ENCODE measurements around the gene DEPDC1B.
"Not testable (repeated sequence)": the region's sequence is repeated elsewhere in the genome, so short reads cannot be mapped to it uniquely, and the experiment has no call there.

Gene DEPDC1B

DNA sequence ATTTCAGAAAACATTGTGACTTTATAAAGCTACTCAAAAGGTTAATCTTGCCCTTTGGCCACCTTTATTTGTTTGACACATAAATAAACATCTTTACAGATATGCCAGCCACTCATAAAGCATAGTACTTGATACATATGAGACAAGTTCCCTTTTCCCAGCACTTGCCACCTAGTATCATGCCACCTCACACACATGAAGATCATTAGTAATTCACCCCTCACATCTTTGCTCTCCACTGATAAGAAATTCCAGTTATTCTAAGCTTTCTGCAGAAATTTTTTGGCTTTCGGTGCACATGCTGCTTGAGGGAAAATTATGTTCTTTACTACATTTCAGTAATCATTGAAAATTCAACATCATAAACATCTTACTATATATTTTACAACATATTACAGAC, 59.1 kb downstream of the DEPDC1B start:
- DNase-seq: no peak

DNA sequence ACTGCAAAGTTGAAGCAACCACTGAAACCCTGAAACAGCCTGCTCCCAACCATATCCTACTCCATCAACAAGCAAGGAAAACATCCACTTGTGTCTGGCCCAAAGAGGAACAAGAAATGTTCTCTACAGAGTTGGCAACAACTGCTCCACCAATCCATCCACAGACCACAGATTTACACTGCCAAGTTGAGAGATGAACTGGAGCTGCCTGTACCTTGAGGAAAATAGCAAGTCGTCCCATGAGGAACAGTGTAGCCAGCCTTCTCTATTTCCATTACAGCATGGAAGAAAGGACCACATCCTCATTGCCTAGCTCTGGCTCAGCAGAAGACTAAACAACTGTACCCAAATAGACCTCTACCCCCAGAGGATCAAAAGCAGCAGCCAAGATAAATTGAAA, 60.4 kb downstream of the DEPDC1B start:
- DNase-seq: no peak

DNA sequence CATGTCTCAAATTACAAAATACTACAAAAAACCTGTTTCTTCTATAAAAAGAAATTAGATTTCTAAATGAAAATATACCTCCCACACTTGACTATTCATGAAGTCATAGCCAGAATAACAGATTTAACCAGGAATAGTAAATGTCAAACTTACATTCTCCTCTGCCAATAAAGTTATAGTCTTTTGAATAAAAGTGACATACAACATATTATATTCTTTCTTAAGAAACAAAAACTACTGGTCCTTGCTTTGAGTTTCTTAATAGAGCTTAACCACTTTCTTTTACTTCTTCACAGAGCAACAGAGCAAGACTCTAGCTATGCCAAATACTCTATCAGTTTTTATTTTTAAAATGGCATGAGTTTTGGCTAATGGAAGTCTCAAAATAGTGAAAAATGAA, 61.7 kb downstream of the DEPDC1B start:
- no peak for DNase-seq

DNA sequence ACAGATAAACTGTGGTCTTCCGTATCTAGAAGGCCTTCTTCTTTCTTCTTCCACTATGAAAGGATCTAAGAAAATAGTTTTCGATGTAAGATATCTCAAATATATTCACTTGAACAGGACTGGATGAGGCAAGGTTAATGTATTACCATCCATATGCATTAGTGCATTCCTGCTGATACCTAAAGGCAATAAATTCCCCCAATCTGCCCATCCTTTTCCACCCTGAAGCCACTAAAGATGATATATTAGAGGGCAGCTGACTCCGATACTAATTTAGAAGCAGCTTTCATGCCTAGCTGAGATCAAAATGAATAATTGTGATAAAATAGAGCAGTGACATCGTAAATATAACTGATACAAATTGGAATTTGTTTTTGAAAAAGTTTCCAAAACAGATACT, 63.3 kb downstream of the DEPDC1B start:
- DNase-seq: no peak

DNA sequence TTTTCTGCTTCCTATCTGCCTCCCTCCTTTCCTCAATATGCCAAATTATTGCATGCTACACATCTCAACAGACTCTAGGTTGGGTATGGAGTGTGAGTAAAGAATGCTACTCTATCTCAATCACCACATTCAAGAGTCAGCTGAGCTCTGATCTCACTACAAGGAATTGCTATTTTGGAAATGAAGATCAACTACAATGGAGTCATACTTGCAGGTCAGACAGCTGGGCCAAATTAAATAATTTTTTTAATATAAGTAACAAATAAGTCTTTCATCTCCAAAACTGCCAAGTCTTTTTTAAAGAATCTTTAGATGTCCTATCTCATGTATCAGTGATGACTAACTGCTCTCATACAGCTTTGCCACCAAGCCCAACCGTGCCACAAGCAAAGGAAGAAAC, 64.0 kb downstream of the DEPDC1B start:
- DNase-seq: no peak

DNA sequence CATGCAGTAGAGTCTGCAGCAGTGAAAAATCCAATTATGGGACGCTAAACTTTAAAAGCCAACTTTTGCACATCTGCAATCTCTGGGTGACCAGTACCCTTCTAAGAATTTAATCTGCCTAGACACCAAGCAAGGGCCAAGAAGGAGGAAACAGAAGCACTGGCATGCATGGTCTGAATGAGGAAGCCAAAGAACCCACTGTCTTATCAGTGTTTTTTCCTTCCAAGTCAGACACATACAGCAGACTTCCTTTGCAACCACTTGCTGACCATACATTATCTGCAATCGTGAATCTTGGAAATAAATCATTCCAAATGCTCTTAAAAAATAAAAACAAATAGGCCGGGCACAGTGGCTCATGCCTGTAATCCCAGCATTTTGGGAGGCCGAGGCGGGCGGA, 65.9 kb downstream of the DEPDC1B start:
- DNase-seq: no peak

DNA sequence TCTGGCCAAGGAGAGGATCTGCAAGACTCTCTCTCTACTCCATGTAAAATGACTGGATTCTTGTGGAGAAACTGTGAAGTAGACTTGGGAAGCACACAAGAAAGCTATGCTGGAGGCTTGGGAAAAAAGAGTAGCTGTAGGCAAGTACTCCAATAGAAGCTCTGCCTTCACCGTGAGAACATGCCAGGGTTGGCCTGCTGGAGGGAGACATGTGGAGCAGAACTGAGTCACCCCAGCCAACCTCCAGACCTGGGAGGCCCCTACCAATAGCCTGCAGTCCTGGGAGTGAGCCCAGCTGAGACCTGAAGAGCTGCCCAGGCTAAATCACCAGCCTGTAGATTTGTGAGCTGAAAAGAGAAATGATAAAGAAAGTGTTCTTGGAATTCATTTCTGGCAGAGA, 66.6 kb downstream of the DEPDC1B start:
- no peak for DNase-seq

DNA sequence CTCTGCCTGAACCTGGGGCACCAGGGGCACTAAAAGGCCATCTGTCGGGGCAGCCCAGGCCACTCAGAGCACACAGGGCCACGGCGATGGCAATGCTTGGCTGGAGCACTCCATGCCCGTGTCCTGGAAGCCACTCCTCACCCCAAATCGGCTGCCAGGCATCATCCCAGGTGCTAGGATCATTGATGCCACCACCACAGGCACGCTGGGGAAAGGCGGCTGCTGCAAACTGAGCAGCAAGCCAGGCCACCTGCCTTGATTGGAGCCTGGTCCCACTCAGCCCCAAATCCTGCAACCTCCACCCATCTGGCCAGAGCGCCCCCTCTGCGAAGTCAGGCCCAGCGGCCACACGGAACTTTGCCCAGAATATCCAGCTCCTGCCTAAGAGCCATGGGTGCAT, 67.8 kb downstream of the DEPDC1B start:
- no peak for DNase-seq

DNA sequence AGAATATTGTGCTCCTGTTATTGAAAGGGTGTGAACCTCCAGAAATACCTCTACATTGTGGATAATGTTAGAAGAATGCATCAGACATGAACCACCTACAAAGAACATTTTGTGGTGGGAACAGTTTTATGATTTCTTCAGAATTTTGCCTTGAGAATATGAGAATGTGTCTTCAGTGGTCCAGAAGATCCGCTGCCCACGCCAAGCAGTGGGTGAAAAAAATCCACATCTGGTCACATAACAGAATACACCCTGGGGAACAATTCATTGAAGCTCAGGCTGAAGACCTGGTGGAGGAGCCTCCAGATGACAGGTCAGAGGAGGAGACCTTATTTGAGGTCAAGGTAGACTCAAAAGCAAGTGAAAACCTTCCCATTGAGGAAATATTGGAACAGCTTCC, 69.1 kb downstream of the DEPDC1B start:
- DNase-seq: no peak

DNA sequence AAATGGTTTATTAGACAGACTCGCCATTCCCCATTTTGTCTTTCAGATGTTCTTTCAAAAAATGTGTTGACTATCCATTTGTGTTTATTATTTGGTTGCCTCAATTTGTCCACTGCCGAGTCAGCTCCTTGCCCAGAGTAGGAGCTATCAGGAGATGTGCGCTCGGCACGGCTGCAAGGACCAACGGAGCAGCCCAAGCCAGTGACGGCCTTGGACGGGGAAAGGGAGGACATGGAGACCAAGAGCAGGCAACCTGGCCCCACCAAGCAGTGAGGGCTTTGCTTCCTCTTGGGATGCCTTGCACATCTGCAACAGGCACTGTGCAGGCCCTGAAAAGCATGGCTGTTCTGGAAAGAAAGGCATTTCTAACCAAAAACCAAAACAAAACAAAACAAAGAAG, 69.8 kb downstream of the DEPDC1B start:
- DNase-seq: no peak

DNA sequence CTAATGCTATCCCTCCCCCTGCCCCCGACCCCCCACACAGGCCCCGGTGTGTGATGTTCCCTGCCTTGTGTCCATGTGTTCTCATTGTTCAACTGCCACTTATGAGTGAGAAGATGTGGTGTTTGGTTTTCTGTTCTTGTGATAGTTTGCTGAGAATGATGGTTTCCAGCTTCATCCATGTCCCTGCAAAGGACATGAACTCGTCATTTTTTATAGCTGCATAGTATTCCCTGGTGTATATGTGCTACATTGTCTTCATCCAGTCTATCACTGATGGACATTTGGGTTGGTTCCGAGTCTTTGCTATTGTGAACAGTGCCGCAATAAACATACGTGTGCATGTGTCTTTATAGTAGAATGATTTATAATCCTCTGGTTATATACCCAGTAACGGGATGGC, 75.1 kb downstream of the DEPDC1B start:
- not testable (repeated sequence) for DNase-seq

DNA sequence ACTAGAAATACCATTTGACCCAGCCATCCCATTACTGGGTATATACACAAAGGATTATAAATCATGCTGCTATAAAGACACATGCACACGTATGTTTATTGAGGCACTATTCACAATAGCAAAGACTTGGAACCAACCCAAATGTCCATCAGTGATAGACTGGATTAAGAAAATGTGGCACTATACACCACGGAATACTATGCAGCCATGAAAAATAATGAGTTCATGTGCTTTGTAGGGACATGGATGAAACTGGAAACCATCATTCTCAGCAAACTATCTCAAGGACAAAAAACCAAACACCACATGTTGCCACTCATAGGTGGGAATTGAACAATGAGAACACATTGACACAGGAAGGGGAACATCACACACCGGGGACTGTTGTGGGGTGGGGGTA, 79.2 kb downstream of the DEPDC1B start:
- not testable (repeated sequence) for DNase-seq

DNA sequence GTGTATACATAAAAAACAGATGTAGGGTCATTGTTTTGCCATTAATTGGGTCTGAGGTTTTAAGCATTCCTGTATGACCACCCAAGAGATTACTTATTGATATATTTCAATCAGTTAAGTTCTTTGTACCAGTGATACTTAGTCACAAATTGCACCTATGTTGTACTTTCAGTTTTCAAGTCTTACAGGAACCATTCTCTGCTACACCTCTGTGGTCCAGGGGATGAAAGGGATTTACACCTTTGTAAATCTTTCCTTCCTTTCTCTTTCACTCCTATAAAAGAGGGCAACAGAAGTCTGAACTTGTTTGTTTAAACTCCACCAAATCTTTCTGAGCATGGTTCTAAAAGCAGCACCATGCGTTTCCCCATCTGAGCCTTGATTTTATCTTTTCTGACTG, 86.1 kb downstream of the DEPDC1B start:
- DNase-seq: no peak

DNA sequence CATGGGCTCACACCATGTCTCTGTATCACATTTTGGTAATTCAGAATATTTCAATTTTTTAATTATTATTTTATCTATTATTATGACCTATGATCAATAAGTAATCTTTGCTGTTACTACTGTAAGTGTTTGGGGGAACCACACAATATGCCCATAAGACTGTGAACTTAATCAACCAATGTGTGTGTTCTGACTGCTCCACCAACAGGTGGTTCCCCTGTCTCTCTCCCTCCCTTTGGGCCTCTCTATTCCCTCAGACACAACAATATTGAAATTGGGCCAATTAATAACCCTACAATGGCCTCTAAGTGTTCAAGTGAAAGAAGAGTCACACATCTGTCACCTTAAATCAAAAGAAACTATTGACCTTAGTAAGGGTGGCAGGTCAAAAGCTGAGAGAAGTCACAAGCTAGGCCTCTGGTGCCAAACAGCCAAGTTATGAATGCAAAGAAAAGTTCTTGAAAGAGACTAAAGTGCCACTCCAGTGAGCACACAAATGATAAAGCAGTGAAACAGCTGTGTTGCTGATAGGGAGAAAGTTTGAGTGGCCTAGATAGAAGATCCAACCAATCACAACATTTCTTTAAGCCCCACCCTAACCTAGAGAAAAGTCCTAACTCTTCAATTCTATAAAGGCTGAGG, 88.7 kb downstream of the DEPDC1B start:
- DNase-seq: no peak

DNA sequence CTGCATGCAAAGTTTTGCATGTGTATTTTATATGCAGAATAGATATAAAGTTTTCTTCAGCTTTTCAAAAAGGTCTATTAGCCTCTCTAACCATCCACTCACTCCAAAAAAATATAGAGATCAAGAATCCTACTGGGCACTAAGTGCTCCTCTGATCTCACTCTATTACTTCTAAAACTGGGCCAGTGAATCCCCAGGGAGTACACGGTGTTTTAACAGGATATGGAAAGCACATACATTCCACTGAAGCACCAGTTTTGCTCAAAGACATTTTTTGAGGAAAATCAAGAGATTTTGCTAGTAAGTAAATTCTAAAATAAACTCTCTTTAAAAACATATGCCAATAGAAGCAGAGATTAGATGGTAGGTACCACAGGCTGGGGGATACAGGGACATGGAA, 95.2 kb downstream of the DEPDC1B start:
- no peak for DNase-seq

DNA sequence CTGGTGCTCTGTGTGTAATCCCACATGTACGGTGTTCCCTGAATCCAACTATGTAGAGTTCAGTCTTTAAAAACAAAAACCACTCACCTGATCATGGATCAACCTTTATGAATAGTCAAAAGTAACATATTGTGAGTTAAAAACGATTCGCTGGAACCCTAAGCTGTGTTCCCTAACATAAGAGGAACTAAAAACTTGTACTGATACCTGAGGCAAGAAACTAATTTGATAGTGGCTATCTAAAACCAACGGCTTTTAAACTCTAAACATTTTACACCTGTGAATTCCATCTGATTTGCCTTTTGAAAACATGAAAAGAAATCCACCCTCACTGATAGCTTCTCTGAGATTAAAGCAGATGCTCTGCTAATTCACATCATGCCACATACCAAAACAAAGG, 101.5 kb downstream of the DEPDC1B start:
- no peak for DNase-seq

DNA sequence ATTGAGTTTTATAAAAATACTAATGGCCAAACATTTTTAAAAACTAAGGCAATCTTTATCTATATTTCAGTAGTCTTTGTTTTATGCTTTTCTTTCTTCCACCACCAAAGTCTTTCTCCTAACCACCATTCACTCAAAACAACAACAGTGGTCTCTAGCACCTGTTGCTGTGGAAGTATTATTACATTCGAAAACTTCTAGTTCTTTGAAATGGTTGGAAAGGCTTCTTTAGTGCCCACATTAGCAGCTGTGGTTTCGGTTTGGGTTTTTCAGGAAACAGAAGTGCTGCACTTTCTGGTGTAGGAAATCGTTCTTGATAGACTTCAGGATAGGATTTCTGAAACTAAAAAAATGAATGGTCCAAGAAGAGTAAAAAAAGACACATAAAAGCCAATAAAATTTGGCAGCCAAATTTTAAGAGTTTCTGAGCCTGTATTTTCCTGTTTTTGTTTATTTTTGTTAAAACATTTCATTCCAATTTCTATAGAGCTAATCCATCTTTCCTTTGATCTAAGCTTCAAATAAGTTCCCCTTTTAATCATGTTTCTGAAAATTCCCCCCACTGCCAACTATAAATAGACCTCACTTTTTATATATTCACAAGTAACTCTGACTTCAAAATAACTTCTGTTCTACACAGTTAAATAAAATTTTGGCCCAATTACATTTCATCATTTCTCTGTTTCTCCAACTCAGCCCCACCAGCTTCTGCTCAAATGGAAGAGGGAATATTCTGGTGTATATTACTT, 102.2 kb downstream of the DEPDC1B start:
- DNase-seq: no peak

DNA sequence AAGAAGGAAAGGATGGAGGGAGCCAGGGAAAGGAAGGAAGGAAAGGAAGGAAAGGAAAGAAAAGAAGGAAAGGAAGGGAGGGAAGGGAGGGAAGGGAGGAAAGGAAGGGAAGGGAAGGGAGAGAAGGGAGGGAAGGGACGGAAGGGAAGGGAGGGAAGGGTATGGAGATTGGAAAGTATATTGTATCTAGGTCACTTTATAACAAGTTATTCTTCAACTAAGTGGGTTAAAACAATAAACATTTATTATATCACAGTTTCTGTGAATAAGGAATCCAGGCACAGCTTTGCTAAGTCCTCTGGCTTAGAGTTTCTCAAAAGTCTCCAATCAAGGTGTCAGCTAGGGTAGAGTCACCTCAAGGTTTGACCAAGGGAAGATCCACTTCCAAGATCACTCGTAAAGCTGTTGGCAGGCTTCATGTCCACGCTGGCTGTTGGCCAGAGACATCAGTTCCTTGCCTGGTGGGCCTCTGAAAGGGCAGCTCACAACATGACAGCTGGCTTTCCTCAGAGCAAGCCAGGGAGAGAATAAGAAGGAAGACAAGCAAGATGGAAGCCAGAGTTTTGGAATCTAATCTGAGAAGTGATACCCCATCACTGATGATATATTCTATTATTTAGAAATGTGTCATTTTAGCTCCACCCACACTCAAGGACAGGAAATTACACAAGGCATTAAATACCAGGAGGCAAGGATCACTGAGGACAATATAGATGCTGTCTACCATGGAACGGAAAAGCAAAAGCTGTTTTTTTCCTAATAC, 105.1 kb downstream of the DEPDC1B start:
- DNase-seq: no peak

DNA sequence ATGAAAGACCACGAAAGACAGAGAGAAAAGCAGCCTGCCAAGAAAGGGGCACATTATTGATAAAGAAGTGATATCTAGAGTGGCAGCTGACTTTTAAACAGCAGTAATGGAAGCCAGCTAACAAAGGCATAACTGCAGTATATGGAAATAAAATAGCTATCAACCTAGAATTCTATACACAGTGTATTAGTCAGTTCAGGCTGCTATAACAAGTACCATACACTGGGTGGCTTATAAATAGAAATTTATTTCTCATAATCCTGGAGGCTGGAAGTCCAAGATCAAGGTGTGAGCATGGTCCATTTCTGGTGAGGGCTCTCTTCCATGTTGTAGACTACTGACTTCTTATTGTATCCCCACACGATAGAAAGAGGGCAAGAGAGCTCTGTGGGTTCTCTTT, 109.8 kb downstream of the DEPDC1B start:
- no peak for DNase-seq

DNA sequence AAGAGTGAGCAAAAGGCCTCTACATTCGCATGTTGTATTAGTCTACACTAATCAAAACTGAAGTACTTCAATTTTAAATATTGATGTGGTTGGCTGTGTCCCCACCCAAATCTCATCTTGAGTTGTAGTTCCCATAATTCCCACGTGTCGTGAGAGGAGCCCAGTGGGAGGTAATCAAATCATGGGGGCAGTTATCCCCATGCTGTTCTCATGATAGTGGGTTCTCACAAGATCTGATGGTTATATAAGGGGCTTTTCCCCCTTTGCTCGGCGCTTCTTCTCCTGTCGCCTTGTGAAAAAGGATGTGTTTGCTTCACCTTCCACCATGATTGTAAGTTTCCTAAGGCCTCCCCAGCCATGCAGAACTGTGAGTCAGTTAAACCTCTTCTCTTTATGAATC, 112.7 kb downstream of the DEPDC1B start:
- DNase-seq: not testable (repeated sequence)

DNA sequence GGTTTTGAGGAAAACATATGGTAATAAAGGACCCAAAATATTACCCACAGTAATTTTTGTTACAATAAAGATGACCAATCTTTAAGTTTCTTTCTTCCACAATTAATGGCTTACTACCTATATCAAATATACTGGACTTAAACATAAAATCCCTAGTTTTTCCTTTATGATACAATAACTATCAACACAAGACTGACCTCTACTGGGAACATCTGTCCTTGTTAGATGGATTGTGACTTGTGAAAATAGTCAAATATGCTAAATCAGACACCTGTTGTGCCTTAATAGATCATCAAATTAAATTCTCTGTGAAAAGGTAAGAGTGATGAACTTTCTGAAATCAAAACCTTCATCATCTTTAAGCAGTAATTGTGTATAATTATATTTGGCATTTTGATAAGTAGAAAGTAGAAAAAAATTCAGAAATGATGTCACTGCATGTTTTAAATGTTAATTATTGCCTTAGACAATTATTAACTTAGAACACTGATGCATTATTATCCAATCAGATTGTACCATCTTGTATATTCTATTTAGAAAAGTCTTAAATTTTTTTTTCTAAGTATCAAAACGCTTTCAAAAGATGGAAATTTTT, 113.6 kb downstream of the DEPDC1B start:
- no peak for DNase-seq

DNA sequence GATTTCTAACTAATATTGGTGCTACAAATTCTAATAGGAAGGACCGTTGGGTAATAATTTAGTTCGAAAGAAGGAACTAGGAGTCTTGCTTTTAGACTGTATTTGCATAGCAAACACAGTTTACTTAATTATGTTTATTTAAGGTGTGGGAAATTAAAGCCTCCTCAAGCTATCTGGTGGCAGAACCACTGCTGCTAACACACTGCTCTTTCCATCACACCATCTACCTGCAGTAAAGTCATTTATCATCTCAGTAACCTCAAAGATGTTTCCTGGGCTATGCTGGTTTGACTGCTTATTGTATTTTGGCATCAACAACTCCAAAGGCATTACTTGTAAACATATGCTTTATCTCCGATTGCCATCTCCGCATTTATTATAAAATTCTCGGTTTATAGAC, 114.3 kb downstream of the DEPDC1B start:
- DNase-seq: no peak

DNA sequence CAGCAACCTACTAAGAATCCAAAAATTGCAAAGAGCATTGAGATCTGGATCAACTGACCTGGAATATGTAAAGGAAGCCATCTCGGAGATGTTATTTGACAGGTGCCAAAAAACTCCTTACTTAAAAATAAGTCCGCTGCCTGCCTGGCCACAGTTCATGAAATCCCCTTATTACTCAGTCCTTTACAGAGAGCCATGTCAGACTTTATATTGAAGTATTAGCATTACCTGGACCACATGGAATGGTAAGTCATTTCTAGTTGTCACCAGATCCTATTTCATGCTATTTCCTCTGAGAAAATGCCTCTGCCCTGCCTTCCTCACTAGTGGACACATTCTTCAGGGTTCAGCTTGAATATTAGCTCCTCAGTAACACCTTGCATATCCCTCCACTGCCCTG, 115.7 kb downstream of the DEPDC1B start:
- DNase-seq: no peak

DNA sequence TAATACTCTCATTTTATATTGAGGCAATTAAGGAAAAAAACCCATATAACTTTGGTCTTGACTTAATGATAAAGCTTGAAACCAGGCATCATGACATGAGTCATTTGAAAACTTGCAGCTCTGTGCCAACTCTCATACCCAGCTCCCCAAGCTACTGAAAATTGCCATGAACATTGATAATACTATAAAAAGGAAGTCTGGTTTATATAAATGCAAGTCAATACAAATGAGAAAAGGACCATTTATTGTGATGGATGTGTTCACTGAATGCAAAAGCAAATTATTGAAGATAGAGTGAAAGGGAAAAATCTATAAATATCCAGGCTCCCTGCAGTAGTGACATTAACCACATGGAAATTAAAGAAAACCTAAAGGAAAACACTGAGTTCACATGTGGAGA, 116.3 kb downstream of the DEPDC1B start:
- DNase-seq: no peak
